GM23248 (cell line): ENCODE results near the gene ZBTB42. TPM values are rescaled to one million over a fixed set of nuclear protein-coding genes. Genes with fewer than 3 reads are reported as not detected.

ENCODE experiments used
- DNase-seq: peaks from one replicate; pipeline ENCODE4 v3.0.0-alpha.2; 2015
- H2AFZ ChIP-seq: fragments of 200-600 bp; sonication (generic); 2 replicates; pipeline ENCODE4 v1.6.1; 2016; ENCODE audit warnings: antibody characterized with exemption
- H3F3A ChIP-seq: fragments of 200-600 bp; sonication (generic); 2 replicates; pipeline ENCODE4 v1.6.1; 2016; ENCODE audit warnings: mild to moderate bottlenecking, antibody characterized with exemption, mixed run types; ENCODE audit not compliant: insufficient read depth
- H3K27ac ChIP-seq: fragments of 200-600 bp; sonication (generic); 2 replicates; pipeline ENCODE4 v1.5.1; 2016; ENCODE audit warnings: mild to moderate bottlenecking
- H3K27me3 ChIP-seq: fragments of 200-600 bp; sonication (generic); replicated peaks from 2 replicates; pipeline ENCODE4 v1.6.1; 2016; ENCODE audit warnings: mild to moderate bottlenecking; ENCODE audit not compliant: insufficient read depth
- H3K36me3 ChIP-seq: fragments of 200-600 bp; sonication (generic); 2 replicates; pipeline ENCODE4 v1.6.1; 2016; ENCODE audit warnings: low read depth, mild to moderate bottlenecking
- H3K4me1 ChIP-seq: fragments of 200-600 bp; sonication (generic); 2 replicates; pipeline ENCODE4 v1.6.1; 2016; ENCODE audit warnings: mild to moderate bottlenecking; ENCODE audit not compliant: insufficient read depth
- H3K4me2 ChIP-seq: fragments of 200-600 bp; sonication (generic); one replicate; pipeline ENCODE4 v1.6.1; 2016; ENCODE audit warnings: mild to moderate bottlenecking; ENCODE audit not compliant: unreplicated experiment
- H3K4me3 ChIP-seq: fragments of 200-600 bp; sonication (generic); 2 replicates; pipeline ENCODE4 v1.5.1; 2016; ENCODE audit warnings: mild to moderate bottlenecking
- H3K79me2 ChIP-seq: fragments of 200-600 bp; sonication (generic); 2 replicates; pipeline ENCODE4 v1.6.1; 2016; ENCODE audit warnings: mild to moderate bottlenecking; ENCODE audit not compliant: insufficient read depth
- H3K9ac ChIP-seq: fragments of 200-600 bp; sonication (generic); 2 replicates; pipeline ENCODE4 v1.6.1; 2016; ENCODE audit warnings: mild to moderate bottlenecking
- H3K9me2 ChIP-seq: fragments of 200-600 bp; sonication (generic); 2 replicates; pipeline ENCODE4 v1.6.1; 2016; ENCODE audit warnings: mixed run types, mild to moderate bottlenecking, moderate library complexity; ENCODE audit not compliant: insufficient read depth
- H3K9me3 ChIP-seq: fragments of 200-600 bp; sonication (generic); one replicate; pipeline ENCODE4 v1.6.1; 2017; ENCODE audit warnings: low read depth
- H4K20me1 ChIP-seq: fragments of 200-600 bp; sonication (generic); 2 replicates; pipeline ENCODE4 v1.6.0; 2016; ENCODE audit not compliant: insufficient read depth
- EZH2 ChIP-seq: fragments of 200-600 bp; sonication (generic); IDR thresholded peaks from 2 replicates; pipeline ENCODE4 v1.6.1; 2018; ENCODE audit warnings: antibody characterized with exemption, mild to moderate bottlenecking; ENCODE audit not compliant: insufficient read depth, poor library complexity, severe bottlenecking
- EZH2phosphoT487 ChIP-seq: fragments of 200-600 bp; sonication (generic); IDR thresholded peaks from 2 replicates; pipeline ENCODE4 v1.6.1; 2018; ENCODE audit warnings: antibody characterized with exemption, moderate library complexity, mild to moderate bottlenecking, low read depth; ENCODE audit not compliant: insufficient read depth
- WGBS, 2 experiments: methylation state at CpG; one replicate each; pipeline ENCODE4 v1.1.6; 2015 to 2017; ENCODE audit warnings: low lambda C conversion rate in 2 of 2, low coverage in 1 of 2; ENCODE audit errors: missing lambda C conversion rate in 2 of 2; 5-methylcytosine and 5-hydroxymethylcytosine counted together
- in situ Hi-C: fragments of 300-500 bp; cut with MboI; formaldehyde crosslinking; loops from 2 replicates; pipeline ENCODE4 v1.15.0; 2020
- polyA plus RNA-seq: library from polyadenylated mRNA; unstranded; fragments of >200 nt; fragmentation: Nextera tagmentation; extraction: Ambion mirVana; gene quantifications from 2 replicates; pipeline ENCODE4 v1.2.1, GENCODE V29; 2016
- total RNA-seq: library from RNA; depleted of rRNA; stranded (reverse); fragments of >200 nt; shearing (Covaris generic); gene quantifications from 2 replicates; pipeline ENCODE4 v1.2.3, GENCODE V29; 2014

ZBTB42 gene
- total and polyA plus RNA-seq, 2 experiments from 2014 or later, result 0.56 to 2.4 TPM

DNA sequence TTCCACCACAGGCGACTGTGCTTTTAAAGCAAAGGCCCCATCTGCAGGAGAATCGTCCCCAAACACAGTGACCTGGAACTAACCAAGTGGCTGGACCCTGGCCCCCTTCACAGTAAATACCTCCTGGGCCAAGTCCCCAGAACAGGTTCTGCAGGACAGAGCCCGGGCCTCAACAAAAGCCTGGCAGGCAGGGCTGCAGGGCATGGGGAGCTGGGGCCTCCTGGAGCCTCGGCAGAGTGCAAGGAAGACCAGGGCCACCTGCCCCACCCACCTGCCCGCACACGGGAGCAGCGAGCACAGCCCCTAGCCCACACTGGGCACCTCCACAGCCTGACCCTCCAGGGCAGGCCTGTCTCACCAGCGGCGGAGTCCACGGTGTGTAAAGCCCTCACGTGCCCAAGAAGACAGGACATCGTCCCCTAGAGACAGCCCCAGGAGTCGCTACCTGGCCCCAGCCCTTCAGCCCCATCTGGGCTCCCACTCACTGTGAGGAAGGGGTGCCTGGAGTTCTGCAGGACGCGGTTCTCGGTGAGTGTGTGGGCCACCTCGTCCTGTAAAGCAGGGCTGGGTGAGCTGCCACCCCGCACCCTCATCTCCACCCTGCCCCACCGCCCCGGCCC, 26.3 kb upstream of the ZBTB42 start:
- in situ Hi-C loops, result no loop called here
- Histone ChIP-seq H3K27me3 (no peaks in the 10 kb centered on the region), H3K36me3 (peaks cover 6% of the 10 kb centered on the region; the same call in 1 of the 2 replicates), H3K27ac (no peak overlapping the region), H3K4me2 (no peak overlapping the region), H3F3A (no peaks in the 10 kb centered on the region), H3K9ac (no peak overlapping the region), H2AFZ (no peak overlapping the region), H4K20me1 (no peaks in the 10 kb centered on the region), H3K9me3 (no peaks in the 10 kb centered on the region), H3K9me2 (no peaks in the 10 kb centered on the region), H3K4me1 (no peaks in the 10 kb centered on the region), H3K79me2 (no peaks in the 10 kb centered on the region), H3K4me3 (no peak overlapping the region)
- no peak for DNase-seq
- WGBS, 2 experiments, result 84 to 89% methylated on average over 13 to 20 of the region's 20 CpGs
- TF ChIP-seq EZH2phosphoT487, result no peak
- no peak for TF ChIP-seq EZH2

- no peak overlapping the region for H3K4me2 ChIP-seq
- TF ChIP-seq EZH2 (no peak), EZH2phosphoT487 (no peak)
- H3K27me3 ChIP-seq, result no peaks in the 10 kb centered on the region
- DNase-seq, result no peak
- 90 to 91% methylated on average over 13 of the region's 13 CpGs for WGBS, 2 experiments
- H3K36me3 ChIP-seq, result peaks cover 6% of the 10 kb centered on the region; the same call in 1 of the 2 replicates
- no peaks in the 10 kb centered on the region for H3F3A ChIP-seq
- H3K4me3 ChIP-seq, result no peak overlapping the region
- no peak overlapping the region for H3K27ac ChIP-seq
- no peak overlapping the region for H3K9ac ChIP-seq
- in situ Hi-C loops, result no loop called here
- H3K79me2 ChIP-seq, result no peaks in the 10 kb centered on the region
- H3K9me3 ChIP-seq, result no peaks in the 10 kb centered on the region
- H2AFZ ChIP-seq, result no peak overlapping the region
- H4K20me1 ChIP-seq, result no peaks in the 10 kb centered on the region
- no peaks in the 10 kb centered on the region for H3K9me2 ChIP-seq
- no peaks in the 10 kb centered on the region for H3K4me1 ChIP-seq
These were observed 25.8 kb upstream of the ZBTB42 start for GRCh38 chr14:104775073-104775489.

DNA sequence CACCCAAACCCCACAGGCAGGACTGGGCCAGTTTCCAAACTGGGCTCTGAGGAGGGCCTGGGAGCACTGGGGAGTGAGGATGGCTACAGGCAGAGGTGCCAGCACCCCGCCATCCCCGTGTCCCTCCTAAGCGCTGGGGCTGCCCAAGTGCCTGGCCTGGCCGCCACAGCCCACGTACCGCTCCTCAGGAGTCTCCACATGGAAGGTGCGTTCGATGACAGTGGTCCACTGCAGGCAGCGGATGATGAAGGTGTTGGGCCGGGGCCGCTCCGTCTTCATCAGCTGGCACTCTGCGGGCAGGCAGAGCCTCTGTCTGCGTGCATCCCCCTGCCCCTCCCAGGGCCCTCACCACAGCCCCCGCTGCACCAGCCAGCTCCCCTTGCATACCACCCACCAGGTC, 24.4 kb upstream of the ZBTB42 start:
- no peaks in the 10 kb centered on the region for H3K27me3 ChIP-seq
- H3K9me2 ChIP-seq, result no peaks in the 10 kb centered on the region
- H3K4me2 ChIP-seq, result no peak overlapping the region
- H3K36me3 ChIP-seq, result no peaks in the 10 kb centered on the region; the same call in 1 of the 2 replicates
- no peak overlapping the region for H2AFZ ChIP-seq
- H3K27ac ChIP-seq, result no peak overlapping the region
- WGBS, 2 experiments, result 97 to 98% methylated on average over 15 of the region's 15 CpGs
- in situ Hi-C loops, result no loop called here
- no peaks in the 10 kb centered on the region for H4K20me1 ChIP-seq
- H3K4me3 ChIP-seq, result no peak overlapping the region
- no peaks in the 10 kb centered on the region for H3K79me2 ChIP-seq
- TF ChIP-seq EZH2phosphoT487, result no peak
- no peak for TF ChIP-seq EZH2
- H3F3A ChIP-seq, result no peaks in the 10 kb centered on the region
- no peak overlapping the region for H3K9ac ChIP-seq
- H3K4me1 ChIP-seq, result no peaks in the 10 kb centered on the region
- DNase-seq, result no peak
- H3K9me3 ChIP-seq, result no peaks in the 10 kb centered on the region

- Histone ChIP-seq H3K9me2 (no peaks in the 10 kb centered on the region), H3K9ac (no peak overlapping the region), H3K27me3 (no peaks in the 10 kb centered on the region), H3K4me2 (no peak overlapping the region), H3K9me3 (no peaks in the 10 kb centered on the region), H3K36me3 (no peaks in the 10 kb centered on the region; the same call in 1 of the 2 replicates), H3F3A (no peaks in the 10 kb centered on the region), H3K4me3 (no peak overlapping the region), H3K27ac (no peak overlapping the region), H2AFZ (no peak overlapping the region), H3K4me1 (no peaks in the 10 kb centered on the region), H3K79me2 (no peaks in the 10 kb centered on the region), H4K20me1 (no peaks in the 10 kb centered on the region)
- TF ChIP-seq EZH2phosphoT487, result no peak
- TF ChIP-seq EZH2, result no peak
- WGBS, 2 experiments, result 73 to 77% methylated on average over 16 of the region's 16 CpGs
- DNase-seq, result no peak
- in situ Hi-C loops, result no loop called here
These were observed 23.7 kb upstream of the ZBTB42 start for GRCh38 chr14:104776961-104777807.
